H1 (cell line): ENCODE data around the gene RNF41.

Experiments
- POLR2AphosphoS5 ChIP-seq: IDR thresholded peaks from 2 replicates; pipeline ENCODE4 v1.6.1; 2011; ENCODE audit warnings: low read depth, low read length
- TF ChIP-seq, protein P1 (sequence below), 3 experiments: IDR thresholded peaks; 1 replicate in 2 of 3; 2 replicates in 1 of 3; pipeline versions ENCODE4 v1.5.1 to v1.6.1; 2011; ENCODE audit warnings: low read length in 3 of 3, mild to moderate bottlenecking in 3 of 3, inconsistent platforms in 2 of 3, low read depth in 1 of 3, moderate library complexity in 1 of 3; ENCODE audit not compliant: insufficient read depth in 1 of 3; ENCODE audit errors: control extremely low read depth in 1 of 3

GRCh38 chr12:56223571-56224101, 1.9 kb upstream of the RNF41 start:
- no peak for TF ChIP-seq POLR2AphosphoS5
- TF ChIP-seq, protein P1, sequence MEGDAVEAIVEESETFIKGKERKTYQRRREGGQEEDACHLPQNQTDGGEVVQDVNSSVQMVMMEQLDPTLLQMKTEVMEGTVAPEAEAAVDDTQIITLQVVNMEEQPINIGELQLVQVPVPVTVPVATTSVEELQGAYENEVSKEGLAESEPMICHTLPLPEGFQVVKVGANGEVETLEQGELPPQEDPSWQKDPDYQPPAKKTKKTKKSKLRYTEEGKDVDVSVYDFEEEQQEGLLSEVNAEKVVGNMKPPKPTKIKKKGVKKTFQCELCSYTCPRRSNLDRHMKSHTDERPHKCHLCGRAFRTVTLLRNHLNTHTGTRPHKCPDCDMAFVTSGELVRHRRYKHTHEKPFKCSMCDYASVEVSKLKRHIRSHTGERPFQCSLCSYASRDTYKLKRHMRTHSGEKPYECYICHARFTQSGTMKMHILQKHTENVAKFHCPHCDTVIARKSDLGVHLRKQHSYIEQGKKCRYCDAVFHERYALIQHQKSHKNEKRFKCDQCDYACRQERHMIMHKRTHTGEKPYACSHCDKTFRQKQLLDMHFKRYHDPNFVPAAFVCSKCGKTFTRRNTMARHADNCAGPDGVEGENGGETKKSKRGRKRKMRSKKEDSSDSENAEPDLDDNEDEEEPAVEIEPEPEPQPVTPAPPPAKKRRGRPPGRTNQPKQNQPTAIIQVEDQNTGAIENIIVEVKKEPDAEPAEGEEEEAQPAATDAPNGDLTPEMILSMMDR (IDR thresholded peaks at IDR 0.05; ENCODE audit: control extremely low read depth in 1 of 3, insufficient read depth in 1 of 3, low read depth in 1 of 3, low read length in 3 of 3): no peak
